Measurements from ENCODE around the gene CCND1.

CCND1 gene

DNA sequence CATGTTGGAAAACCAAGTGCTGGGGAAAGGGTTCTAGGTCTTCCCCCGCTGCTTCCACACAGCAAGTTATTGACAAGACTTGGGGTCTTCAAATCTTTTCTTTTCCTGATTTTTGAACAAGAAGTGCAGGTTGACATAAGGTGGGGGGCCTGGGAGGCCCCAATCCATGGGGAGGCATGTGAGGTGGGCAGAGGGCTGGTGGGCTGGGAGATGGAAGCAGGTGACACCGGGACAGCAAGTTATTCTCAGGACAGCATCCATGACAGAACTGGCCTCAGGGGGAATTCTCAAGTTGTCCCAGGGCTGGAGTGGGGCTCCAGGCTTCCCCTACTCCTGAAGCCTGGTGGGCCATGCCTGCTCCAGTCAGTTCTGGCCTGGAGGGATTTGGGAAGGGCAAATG lies 57.4 kb downstream of the CCND1 start:
- H3K4me3 ChIP-seq (ENCODE audit: low read depth, low read length): no peak overlapping the region
- TF ChIP-seq CTCF (IDR thresholded peaks at IDR 0.05; ENCODE audit: low read depth, low read length): no peak

DNA sequence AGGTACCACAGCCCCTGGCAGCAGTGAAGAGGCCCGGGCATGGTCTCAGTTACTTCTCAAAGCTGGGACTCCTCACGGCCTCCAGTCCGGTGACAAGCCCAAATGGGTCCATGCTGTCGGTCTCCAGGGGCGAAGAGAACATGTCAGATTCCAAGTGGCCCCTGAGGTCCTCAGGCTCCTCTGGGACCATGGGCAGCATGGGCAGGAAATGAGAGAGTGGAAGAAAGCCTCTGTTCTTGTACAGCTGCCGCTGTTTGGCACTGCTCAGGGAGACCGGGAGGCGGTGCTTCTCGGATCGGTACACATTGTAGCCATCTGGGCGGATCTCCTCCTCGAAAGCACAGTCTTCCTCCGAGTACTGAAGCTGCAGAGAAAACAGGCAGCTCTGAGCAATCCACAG lies 58.3 kb downstream of the CCND1 start:
- TF ChIP-seq CTCF (IDR thresholded peaks at IDR 0.05; ENCODE audit: low read depth, low read length): no peak
- H3K4me3 ChIP-seq (ENCODE audit: low read depth, low read length): no peak overlapping the region

GRCh38 chr11:69700278-69701140 lies 59.6 kb downstream of the CCND1 start:
- TF ChIP-seq CTCF (IDR thresholded peaks at IDR 0.05; ENCODE audit: low read depth, low read length): no peak
- no peak overlapping the region for H3K4me3 ChIP-seq (ENCODE audit: low read depth, low read length)

- H3K4me3 ChIP-seq (ENCODE audit: low read depth, low read length): no peak overlapping the region
- TF ChIP-seq CTCF (IDR thresholded peaks at IDR 0.05; ENCODE audit: low read depth, low read length): no peak
These were observed 61.3 kb downstream of the CCND1 start for GRCh38 chr11:69702239-69702691.

GRCh38 chr11:69702769-69703452 lies 62.0 kb downstream of the CCND1 start:
- no peak for TF ChIP-seq CTCF (IDR thresholded peaks at IDR 0.05; ENCODE audit: low read depth, low read length)
- H3K4me3 ChIP-seq (ENCODE audit: low read depth, low read length): no peak overlapping the region

DNA sequence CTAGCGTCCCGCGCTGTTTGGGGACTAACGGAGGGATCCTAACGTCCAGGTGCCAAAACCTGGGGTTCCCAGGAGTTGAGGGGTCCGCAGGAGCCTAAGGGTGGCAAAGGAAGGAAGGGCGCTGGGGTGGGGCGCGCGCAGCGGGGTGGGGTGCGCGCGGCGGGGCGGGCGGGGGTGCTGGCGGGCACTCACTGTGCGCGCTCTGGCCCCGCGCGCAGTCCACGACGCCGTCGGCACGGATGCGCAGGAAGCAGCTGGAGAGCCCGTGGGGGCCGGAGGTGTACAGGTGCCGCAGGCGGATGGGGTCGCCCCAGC lies 62.5 kb downstream of the CCND1 start:
- H3K4me3 ChIP-seq (ENCODE audit: low read depth, low read length): no peak overlapping the region

More for the DNA sequence above, 62.5 kb downstream of the CCND1 start:
- TF ChIP-seq CTCF (IDR thresholded peaks at IDR 0.05; ENCODE audit: low read depth, low read length): no peak

Measured in WI38 (cell line).